Measurements from ENCODE around the gene STAB2. TPM values are rescaled to one million over a fixed set of nuclear protein-coding genes. Genes with fewer than 3 reads are reported as not detected.

The STAB2 gene
- total and polyA plus RNA-seq, 2 of the 4 experiments (the other 2 are of a cell fraction), result not detected

DNA sequence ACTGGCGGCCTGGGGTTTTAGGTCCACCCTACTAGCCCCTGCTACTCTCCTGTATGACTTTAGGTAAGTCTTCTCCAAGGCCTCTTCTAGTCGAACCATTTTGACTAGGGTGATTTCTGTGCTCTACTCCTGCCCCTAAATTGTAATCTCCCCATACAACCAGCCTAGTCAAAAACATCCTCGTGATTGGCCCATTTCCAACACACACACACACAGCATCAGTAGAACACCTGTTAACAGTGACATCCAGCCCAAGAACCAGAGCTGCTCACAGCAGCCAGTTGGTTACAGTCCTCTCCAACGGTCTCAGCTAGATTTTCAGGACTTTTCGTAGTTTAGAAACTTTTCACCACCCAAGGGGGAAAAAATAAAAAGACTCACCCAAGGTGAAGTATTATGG lies 223.0 kb downstream of the STAB2 start:
- Histone ChIP-seq H3K4ac (ENCODE audit: low read depth, low read length) (no peak overlapping the region), H4K20me1 (ENCODE audit: insufficient read depth, low read length) (peaks cover 6% of the 10 kb centered on the region; the same call in 1 of the 2 replicates), H2BK15ac (ENCODE audit: low read depth, low read length) (no peak overlapping the region), H4K8ac (ENCODE audit: low read depth in 2 of 2, low read length in 2 of 2) (no peak overlapping the region), H3K4me2 (ENCODE audit: low read depth, low read length) (no peak overlapping the region), H2BK20ac (ENCODE audit: low read depth, low read length) (no peak overlapping the region), H3K23ac (ENCODE audit: low read depth, low read length) (no peak overlapping the region), H4K5ac (ENCODE audit: low read depth, low read length) (no peak overlapping the region), H3K27me3 (ENCODE audit: control insufficient read depth, insufficient read depth, low read length) (no peaks in the 10 kb centered on the region), H2AFZ (replicated peaks; ENCODE audit: low read length, poor library complexity) (no peak overlapping the region), H3K36me3 (ENCODE audit: control insufficient read depth, insufficient read depth, low read length) (peaks cover 6% of the 10 kb centered on the region), H3K27ac (ENCODE audit: insufficient read depth, low read length) (no peak overlapping the region), H2AK5ac (ENCODE audit: low read depth, low read length) (no peak overlapping the region), H3K14ac (replicated peaks; ENCODE audit: low read depth, low read length) (no peak overlapping the region), H2AK9ac (replicated peaks; ENCODE audit: low read depth, low read length, poor library complexity) (no peak overlapping the region), H3K9me3 (ENCODE audit: control insufficient read depth, insufficient read depth, low read length) (no peaks in the 10 kb centered on the region), H4K91ac (ENCODE audit: insufficient read depth, low read depth, low read length) (no peak overlapping the region), H3K56ac (ENCODE audit: extremely low read depth, insufficient read depth, low read length) (no peak overlapping the region), H3K9me1 (ENCODE audit: insufficient read depth, low read length) (peaks cover 22% of the 10 kb centered on the region), H3K79me1 (ENCODE audit: low read depth in 1 of 2, low read length in 2 of 2) (peaks cover 41 to 79% of the 10 kb centered on the region in 2 experiments), H3K9ac (ENCODE audit: low read depth, low read length) (no peak overlapping the region), H3K18ac (ENCODE audit: low read depth, low read length) (no peak overlapping the region), H3K4me3 (ENCODE audit: insufficient read depth, low read depth, low read length) (no peak overlapping the region), H2BK120ac (ENCODE audit: low read depth, low read length) (no peak overlapping the region), H2BK5ac (ENCODE audit: low read depth, low read length, poor library complexity, severe bottlenecking) (no peak overlapping the region), H3K4me1 (ENCODE audit: control insufficient read depth, insufficient read depth, low read length) (peaks cover 9% of the 10 kb centered on the region)
- ATAC-seq (ENCODE audit: low read depth) (no peak), DNase-seq (no peak)
- no peak for TF ChIP-seq FOS (IDR thresholded peaks at IDR 0.05; ENCODE audit: low read depth, low read length)
- TF ChIP-seq MXI1 (IDR thresholded peaks at IDR 0.05; ENCODE audit: borderline replicate concordance, low read depth, low read length), result no peak
- TF ChIP-seq CHD1 (IDR thresholded peaks at IDR 0.05; ENCODE audit: low read depth, low read length), result no peak
- TF ChIP-seq MAZ (IDR thresholded peaks at IDR 0.05; ENCODE audit: borderline replicate concordance, low read depth, low read length), result no peak
- TF ChIP-seq, protein P1, sequence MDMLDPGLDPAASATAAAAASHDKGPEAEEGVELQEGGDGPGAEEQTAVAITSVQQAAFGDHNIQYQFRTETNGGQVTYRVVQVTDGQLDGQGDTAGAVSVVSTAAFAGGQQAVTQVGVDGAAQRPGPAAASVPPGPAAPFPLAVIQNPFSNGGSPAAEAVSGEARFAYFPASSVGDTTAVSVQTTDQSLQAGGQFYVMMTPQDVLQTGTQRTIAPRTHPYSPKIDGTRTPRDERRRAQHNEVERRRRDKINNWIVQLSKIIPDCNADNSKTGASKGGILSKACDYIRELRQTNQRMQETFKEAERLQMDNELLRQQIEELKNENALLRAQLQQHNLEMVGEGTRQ (IDR thresholded peaks at IDR 0.05; ENCODE audit: low read depth, low read length), result no peak
- no peak for TF ChIP-seq MAFK (IDR thresholded peaks at IDR 0.05; ENCODE audit: low read depth, low read length)
- TF ChIP-seq BHLHE40 (IDR thresholded peaks at IDR 0.05; ENCODE audit: low read depth, low read length), result no peak
- TF ChIP-seq RCOR1 (IDR thresholded peaks at IDR 0.05; ENCODE audit: insufficient replicate concordance, low read length), result no peak
- no peak for TF ChIP-seq POLR2A (IDR thresholded peaks at IDR 0.05; ENCODE audit: low read depth, low read length)
- no peak for TF ChIP-seq CEBPB (IDR thresholded peaks at IDR 0.05; ENCODE audit: low read depth, low read length)
- 100% methylated on average over 1 of the region's 5 CpGs; no CpG with 5 or more reads in 1 of the 2 experiments for WGBS, 2 experiments (ENCODE audit: extremely low coverage in 2 of 2, insufficient read length in 1 of 2)
- intact Hi-C loops (cut with micrococcal nuclease), result no loop called here
- no TSS peak for BruUV-seq (replicated peaks)
- POLR2A ChIA-PET (ENCODE audit: unreplicated experiment), result no interaction called here
- CTCF ChIA-PET, result no interaction called here
- in situ Hi-C loops (cut with MboI; ENCODE audit: low sequenced_read_pairs), result no loop called here
- dilution Hi-C loops (cut with HindIII; ENCODE audit: low sequenced_read_pairs, unreplicated experiment), result no loop called here
